DND-41 (cell line): ENCODE results near the gene MS4A5.
"Not testable (repeated sequence)": the region's sequence is repeated elsewhere in the genome, so short reads cannot be mapped to it uniquely, and the experiment has no call there.

Experiments used
- ATAC-seq: fragments of 200-7000 bp; cut with Tn5 transposase; 3 replicates; pipeline ENCODE4 v1.9.1; 2021; ENCODE audit warnings: low read depth; ENCODE audit not compliant: insufficient read depth
- DNase-seq: peaks from one replicate; pipeline ENCODE4 v3.0.0-alpha.2; 2020
- H2AFZ ChIP-seq: 2 replicates; pipeline ENCODE4 v1.6.0; 2012; ENCODE audit warnings: low read depth, low read length
- H3K27ac ChIP-seq: 2 replicates; pipeline ENCODE4 v1.5.1; 2012; ENCODE audit warnings: low read length, inconsistent platforms
- H3K27me3 ChIP-seq: fragments of 200-600 bp; sonication (generic); 2 replicates; pipeline ENCODE4 v1.6.0; 2012; ENCODE audit warnings: low read length, mild to moderate bottlenecking, inconsistent platforms; ENCODE audit not compliant: insufficient read depth, poor library complexity
- H3K36me3 ChIP-seq: 2 replicates; pipeline ENCODE4 v1.5.1; 2012; ENCODE audit warnings: low read length, inconsistent platforms; ENCODE audit not compliant: insufficient read depth
- H3K4me1 ChIP-seq: 2 replicates; pipeline ENCODE4 v1.5.1; 2012; ENCODE audit warnings: mild to moderate bottlenecking, low read length; ENCODE audit not compliant: insufficient read depth
- H3K4me2 ChIP-seq: 2 replicates; pipeline ENCODE4 v1.6.0; 2012; ENCODE audit warnings: mild to moderate bottlenecking, moderate library complexity, low read length, inconsistent platforms; ENCODE audit not compliant: insufficient read depth
- H3K4me3 ChIP-seq, 2 experiments: fragments of 200-600 bp in 1 of 2; shearing (Covaris generic) in 1 of 2; 2 replicates each; pipeline ENCODE4 v1.5.1; 2012 to 2016; ENCODE audit warnings: inconsistent platforms in 2 of 2, low read length in 2 of 2, mild to moderate bottlenecking in 2 of 2, low read depth in 1 of 2, moderate library complexity in 1 of 2
- H3K79me2 ChIP-seq: 2 replicates; pipeline ENCODE4 v1.6.0; 2012; ENCODE audit warnings: low read length, inconsistent platforms; ENCODE audit not compliant: insufficient read depth
- H3K9ac ChIP-seq: 2 replicates; pipeline ENCODE4 v1.6.0; 2012; ENCODE audit warnings: low read depth, mild to moderate bottlenecking, inconsistent platforms, low read length, moderate library complexity
- H3K9me3 ChIP-seq: 2 replicates; pipeline ENCODE4 v1.5.1; 2012; ENCODE audit warnings: low read length, moderate library complexity, mild to moderate bottlenecking, inconsistent platforms; ENCODE audit not compliant: insufficient read depth, severe bottlenecking
- H4K20me1 ChIP-seq: 2 replicates; pipeline ENCODE4 v1.6.0; 2012; ENCODE audit warnings: low read length; ENCODE audit not compliant: insufficient read depth
- EZH2 ChIP-seq: IDR thresholded peaks from 3 replicates; pipeline ENCODE4 v1.6.1; 2012; ENCODE audit warnings: borderline replicate concordance, low read depth, mild to moderate bottlenecking, moderate library complexity, low read length, inconsistent platforms; ENCODE audit not compliant: severe bottlenecking
- TF ChIP-seq, protein P1 (sequence below): IDR thresholded peaks from 2 replicates; pipeline ENCODE4 v1.5.1; 2012; ENCODE audit warnings: borderline replicate concordance, low read length, moderate library complexity, mild to moderate bottlenecking; ENCODE audit not compliant: poor library complexity, severe bottlenecking; ENCODE audit errors: extremely low read depth

MS4A5 gene

DNA sequence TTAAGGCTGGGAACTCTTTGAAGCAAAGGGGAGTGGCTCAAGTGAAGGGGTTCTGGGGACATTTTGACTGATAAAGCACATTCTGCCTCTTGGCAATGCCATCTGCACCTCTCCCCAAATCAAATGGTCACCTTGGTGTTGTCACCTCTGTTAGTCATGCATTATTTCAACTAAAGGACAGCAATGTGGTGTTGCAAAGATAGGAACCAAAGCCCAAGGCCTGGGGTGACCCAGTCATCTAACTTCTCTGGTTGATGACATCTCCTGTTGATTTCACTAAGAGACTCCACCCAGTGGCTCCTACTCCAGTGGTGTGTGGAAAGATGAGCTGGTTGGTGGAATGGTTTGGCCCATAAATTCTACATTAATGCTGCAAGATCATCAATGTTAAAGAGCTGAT is 18.5 kb downstream of the MS4A5 start:
- Histone ChIP-seq H3K27ac (no peak overlapping the region), H3K4me3 (no peak overlapping the region), H4K20me1 (no peaks in the 10 kb centered on the region), H2AFZ (no peak overlapping the region), H3K79me2 (no peaks in the 10 kb centered on the region), H3K9ac (no peak overlapping the region), H3K4me2 (no peak overlapping the region), H3K9me3 (no peaks in the 10 kb centered on the region), H3K4me1 (peaks cover 18% of the 10 kb centered on the region), H3K27me3 (no peaks in the 10 kb centered on the region), H3K36me3 (no peaks in the 10 kb centered on the region)
- ATAC-seq, result no peak
- TF ChIP-seq, protein P1, sequence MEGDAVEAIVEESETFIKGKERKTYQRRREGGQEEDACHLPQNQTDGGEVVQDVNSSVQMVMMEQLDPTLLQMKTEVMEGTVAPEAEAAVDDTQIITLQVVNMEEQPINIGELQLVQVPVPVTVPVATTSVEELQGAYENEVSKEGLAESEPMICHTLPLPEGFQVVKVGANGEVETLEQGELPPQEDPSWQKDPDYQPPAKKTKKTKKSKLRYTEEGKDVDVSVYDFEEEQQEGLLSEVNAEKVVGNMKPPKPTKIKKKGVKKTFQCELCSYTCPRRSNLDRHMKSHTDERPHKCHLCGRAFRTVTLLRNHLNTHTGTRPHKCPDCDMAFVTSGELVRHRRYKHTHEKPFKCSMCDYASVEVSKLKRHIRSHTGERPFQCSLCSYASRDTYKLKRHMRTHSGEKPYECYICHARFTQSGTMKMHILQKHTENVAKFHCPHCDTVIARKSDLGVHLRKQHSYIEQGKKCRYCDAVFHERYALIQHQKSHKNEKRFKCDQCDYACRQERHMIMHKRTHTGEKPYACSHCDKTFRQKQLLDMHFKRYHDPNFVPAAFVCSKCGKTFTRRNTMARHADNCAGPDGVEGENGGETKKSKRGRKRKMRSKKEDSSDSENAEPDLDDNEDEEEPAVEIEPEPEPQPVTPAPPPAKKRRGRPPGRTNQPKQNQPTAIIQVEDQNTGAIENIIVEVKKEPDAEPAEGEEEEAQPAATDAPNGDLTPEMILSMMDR, result no peak
- TF ChIP-seq EZH2, result no peak
- no peak for DNase-seq

DNA sequence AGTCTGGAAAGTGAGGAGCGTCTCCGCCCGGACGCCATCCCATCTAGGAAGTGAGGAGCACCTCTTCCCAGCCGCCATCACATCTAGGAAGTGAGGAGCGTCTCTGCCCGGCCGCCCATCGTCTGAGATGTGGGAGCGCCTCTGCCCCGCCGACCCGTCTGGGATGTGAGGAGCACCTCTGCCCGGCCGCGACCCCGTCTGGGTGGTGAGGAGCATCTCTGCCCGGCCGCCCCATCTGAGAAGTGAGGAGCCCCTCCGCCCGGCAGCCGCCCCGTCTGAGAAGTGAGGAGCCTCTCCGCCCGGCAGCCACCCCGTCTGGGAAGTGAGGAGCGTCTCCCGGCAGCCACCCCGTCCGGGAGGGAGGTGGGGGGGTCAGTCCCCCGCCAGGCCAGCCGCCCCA is 21.8 kb downstream of the MS4A5 start:
- H3K4me1 ChIP-seq, result peaks cover 16% of the 10 kb centered on the region
- H2AFZ ChIP-seq, ATAC-seq: not testable (repeated sequence)

DNA sequence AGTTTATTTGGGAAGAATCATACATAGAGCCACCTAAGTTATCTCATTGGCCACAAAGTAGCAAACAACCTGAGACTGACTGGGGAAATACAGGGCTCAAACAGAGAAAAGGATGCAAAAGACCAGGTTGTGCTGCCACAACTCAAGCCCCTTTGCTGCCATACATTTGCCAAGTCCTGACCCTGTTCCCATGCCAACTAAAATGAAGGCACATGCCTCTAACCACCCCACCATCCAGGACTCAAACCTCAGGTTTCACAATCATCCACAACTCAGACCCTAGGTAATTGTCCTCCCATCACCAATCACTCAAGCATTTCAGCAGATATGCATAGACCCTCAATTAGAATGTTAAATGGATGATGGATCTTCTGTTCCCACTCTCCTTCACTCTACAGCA is 24.8 kb downstream of the MS4A5 start:
- Histone ChIP-seq H3K36me3 (no peaks in the 10 kb centered on the region), H2AFZ (no peak overlapping the region), H3K9me3 (no peaks in the 10 kb centered on the region), H3K27me3 (no peaks in the 10 kb centered on the region), H4K20me1 (no peaks in the 10 kb centered on the region), H3K9ac (no peak overlapping the region), H3K27ac (no peak overlapping the region), H3K4me2 (no peak overlapping the region), H3K79me2 (no peaks in the 10 kb centered on the region), H3K4me3 (no peak overlapping the region), H3K4me1 (peaks cover 6% of the 10 kb centered on the region)
- DNase-seq (no peak), ATAC-seq (no peak)
- no peak for TF ChIP-seq EZH2
- TF ChIP-seq, protein P1, result no peak

More for the DNA sequence above, 21.8 kb downstream of the MS4A5 start:
- H4K20me1 ChIP-seq, H3K79me2 ChIP-seq, H3K9me3 ChIP-seq, H3K9ac ChIP-seq, H3K27me3 ChIP-seq, H3K4me3 ChIP-seq, H3K27ac ChIP-seq, H3K4me2 ChIP-seq, H3K36me3 ChIP-seq, DNase-seq: not testable (repeated sequence)

DNA sequence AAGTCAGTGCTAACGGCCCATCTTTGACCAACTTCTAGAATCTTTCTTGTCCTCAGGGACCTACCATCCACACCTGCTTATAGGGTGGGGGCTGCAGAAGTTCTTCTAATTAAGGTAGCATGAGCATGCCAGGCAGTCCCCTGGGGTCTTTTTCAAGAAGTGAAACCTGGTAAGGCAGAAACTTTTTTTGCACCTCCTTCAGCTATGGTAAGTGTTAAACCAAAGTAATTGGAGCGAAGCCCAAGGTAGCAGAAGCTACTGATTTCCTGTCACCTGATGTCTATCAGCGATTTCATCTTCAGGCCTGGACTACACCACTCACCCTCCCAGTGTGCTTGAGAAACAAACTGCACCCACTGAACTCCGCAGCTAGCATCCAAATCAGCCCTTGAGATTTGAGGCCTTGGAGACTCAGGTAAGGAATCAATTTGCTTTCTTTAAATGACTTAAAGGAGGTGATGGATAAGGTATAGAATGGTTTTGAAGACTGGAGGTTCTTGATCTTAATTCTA is 26.2 kb downstream of the MS4A5 start, which contains the start of gene MS4A1:
Gene MS4A1, plus strand, starts transcription at position 317 of the 512 bp plus-strand sequence. CDS start 6,528 bp downstream, outside the sequence.
- TF ChIP-seq, protein P1, result no peak
- TF ChIP-seq EZH2, result no peak
- Histone ChIP-seq H3K4me1 (peaks cover 6% of the 10 kb centered on the region), H3K79me2 (no peaks in the 10 kb centered on the region), H3K4me3 (no peak within 1 kb of the TSS), H3K27me3 (no peaks in the 10 kb centered on the region), H3K36me3 (no peaks in the 10 kb centered on the region), H3K9me3 (no peaks in the 10 kb centered on the region), H3K4me2 (no peak within 1 kb of the TSS), H2AFZ (no peak within 1 kb of the TSS), H4K20me1 (no peaks in the 10 kb centered on the region), H3K27ac (no peak within 1 kb of the TSS), H3K9ac (no peak within 1 kb of the TSS)
- DNase-seq (no peak), ATAC-seq (no peak)
